ENCODE measurements around the gene FREM2. TPM values are rescaled to one million over a fixed set of nuclear protein-coding genes. Genes with fewer than 3 reads are reported as not detected.

FREM2 gene
- total RNA-seq, 4 donors from 2014 or later, result 0.72 to 3.1 (median 1.5) TPM

DNA sequence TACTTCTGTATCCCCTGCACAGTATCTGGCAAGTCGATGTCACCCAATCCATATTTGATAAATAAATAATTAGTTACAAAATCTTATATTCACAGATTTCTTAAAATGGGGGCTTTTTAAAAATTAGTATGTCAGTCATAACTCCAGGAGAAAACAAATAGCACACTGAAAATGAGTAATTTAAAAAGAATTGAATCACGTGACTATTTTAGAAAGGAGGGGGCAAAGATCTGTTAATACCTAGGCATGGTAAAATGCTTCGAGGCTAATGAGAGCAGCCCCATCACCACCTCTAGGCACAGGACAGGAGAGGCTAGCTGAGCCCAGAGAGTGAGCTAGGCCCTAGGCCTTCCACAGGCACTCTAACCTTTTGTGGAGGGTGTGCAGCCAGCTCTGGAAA is 94.7 kb downstream of the FREM2 start:
- Histone ChIP-seq H3K4me1 (no peaks in the 10 kb centered on the region), H3K9me3 (no peaks in the 10 kb centered on the region), H3K36me3 (no peaks in the 10 kb centered on the region), H3K27me3 (no peaks in the 10 kb centered on the region), H3K27ac (no peak overlapping the region), H3K4me3 (no peak overlapping the region)
- TF ChIP-seq, protein P1, sequence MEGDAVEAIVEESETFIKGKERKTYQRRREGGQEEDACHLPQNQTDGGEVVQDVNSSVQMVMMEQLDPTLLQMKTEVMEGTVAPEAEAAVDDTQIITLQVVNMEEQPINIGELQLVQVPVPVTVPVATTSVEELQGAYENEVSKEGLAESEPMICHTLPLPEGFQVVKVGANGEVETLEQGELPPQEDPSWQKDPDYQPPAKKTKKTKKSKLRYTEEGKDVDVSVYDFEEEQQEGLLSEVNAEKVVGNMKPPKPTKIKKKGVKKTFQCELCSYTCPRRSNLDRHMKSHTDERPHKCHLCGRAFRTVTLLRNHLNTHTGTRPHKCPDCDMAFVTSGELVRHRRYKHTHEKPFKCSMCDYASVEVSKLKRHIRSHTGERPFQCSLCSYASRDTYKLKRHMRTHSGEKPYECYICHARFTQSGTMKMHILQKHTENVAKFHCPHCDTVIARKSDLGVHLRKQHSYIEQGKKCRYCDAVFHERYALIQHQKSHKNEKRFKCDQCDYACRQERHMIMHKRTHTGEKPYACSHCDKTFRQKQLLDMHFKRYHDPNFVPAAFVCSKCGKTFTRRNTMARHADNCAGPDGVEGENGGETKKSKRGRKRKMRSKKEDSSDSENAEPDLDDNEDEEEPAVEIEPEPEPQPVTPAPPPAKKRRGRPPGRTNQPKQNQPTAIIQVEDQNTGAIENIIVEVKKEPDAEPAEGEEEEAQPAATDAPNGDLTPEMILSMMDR (IDR thresholded peaks at IDR 0.05), result no peak
- 82% methylated on average over 3 of the region's 3 CpGs for WGBS
- no peak for DNase-seq (ENCODE audit: low spot score in 2 of 2)

DNA sequence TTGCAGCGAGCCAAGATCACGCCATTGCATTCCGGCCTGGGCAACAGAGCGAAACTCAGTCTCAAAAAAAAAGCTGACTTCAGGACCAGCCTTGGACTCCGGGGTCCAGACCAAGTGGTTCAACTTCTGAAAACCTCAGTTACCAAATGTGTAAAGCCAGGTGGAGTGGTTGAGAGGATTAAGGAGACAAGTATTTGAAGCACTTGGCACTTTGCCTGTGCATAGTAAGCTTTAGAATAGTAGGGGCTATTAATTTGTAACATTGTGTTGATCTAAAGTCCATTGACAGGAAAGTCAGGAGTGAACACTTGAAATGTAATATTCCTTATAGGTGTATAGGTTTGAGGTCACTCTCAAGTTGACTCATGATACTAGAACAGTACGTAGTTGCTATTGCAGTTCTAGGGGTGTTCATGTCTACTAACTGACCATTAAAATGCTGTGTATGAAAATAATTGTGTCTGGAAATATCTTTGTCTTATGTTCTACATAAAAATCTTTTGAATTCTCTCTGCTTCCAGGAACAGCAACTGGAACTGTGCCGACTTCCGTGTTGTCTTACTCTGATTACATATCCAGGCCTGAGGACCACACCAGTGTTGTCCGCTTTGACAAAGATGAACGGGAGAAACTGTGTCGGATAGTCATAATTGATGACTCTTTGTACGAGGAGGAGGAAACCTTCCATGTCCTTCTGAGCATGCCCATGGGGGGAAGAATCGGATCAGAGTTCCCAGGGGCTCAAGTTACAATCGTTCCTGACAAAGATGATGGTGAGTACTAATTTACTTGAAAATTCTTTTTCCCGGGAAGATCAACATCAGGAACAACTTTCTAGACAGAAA is 97.4 kb downstream of the FREM2 start:
- no peaks in the 10 kb centered on the region for H3K27me3 ChIP-seq
- TF ChIP-seq POLR2A (IDR thresholded peaks at IDR 0.05) (no peak), POLR2AphosphoS5 (IDR thresholded peaks at IDR 0.05) (no peak), EP300 (IDR thresholded peaks at IDR 0.05) (no peak)
- TF ChIP-seq, protein P1 (IDR thresholded peaks at IDR 0.05), result no peak
- 83% methylated on average over 15 of the region's 15 CpGs for whole genome bisulfite sequencing
- H3K36me3 ChIP-seq, result no peaks in the 10 kb centered on the region
- H3K9me3 ChIP-seq, result no peaks in the 10 kb centered on the region
- no peaks in the 10 kb centered on the region for H3K4me1 ChIP-seq
- H3K27ac ChIP-seq, result no peak overlapping the region
- H3K4me3 ChIP-seq, result no peak overlapping the region
- no peak for DNase-seq (ENCODE audit: low spot score in 2 of 2)

DNA sequence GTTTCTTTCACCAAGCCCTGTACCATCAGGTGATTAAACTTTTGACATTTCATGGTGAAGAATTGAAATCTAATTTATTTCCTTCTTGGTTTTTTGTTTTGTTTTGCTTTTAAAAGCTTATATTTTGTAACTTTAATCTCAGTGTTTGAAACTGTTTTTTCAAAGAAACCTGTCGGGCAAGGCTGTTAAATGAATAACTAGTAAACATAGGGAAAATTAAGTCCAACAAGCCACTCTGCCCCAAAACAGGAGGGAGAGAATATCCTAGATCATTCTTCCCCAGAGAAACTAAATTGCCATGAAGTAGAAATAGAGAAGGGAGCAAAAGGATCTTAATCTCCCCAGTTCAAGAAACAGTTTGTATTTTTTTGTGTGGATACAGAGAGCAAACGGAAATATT is 98.2 kb downstream of the FREM2 start:
- WGBS, result 73% methylated on average over 2 of the region's 2 CpGs
- Histone ChIP-seq H3K27me3 (no peaks in the 10 kb centered on the region), H3K4me3 (no peak overlapping the region), H3K27ac (no peak overlapping the region), H3K4me1 (no peaks in the 10 kb centered on the region), H3K36me3 (no peaks in the 10 kb centered on the region), H3K9me3 (no peaks in the 10 kb centered on the region)
- DNase-seq (ENCODE audit: low spot score in 2 of 2), result no peak
- TF ChIP-seq POLR2A (IDR thresholded peaks at IDR 0.05) (no peak), EP300 (IDR thresholded peaks at IDR 0.05) (no peak), POLR2AphosphoS5 (IDR thresholded peaks at IDR 0.05) (no peak)
- TF ChIP-seq, protein P1 (IDR thresholded peaks at IDR 0.05), result no peak

DNA sequence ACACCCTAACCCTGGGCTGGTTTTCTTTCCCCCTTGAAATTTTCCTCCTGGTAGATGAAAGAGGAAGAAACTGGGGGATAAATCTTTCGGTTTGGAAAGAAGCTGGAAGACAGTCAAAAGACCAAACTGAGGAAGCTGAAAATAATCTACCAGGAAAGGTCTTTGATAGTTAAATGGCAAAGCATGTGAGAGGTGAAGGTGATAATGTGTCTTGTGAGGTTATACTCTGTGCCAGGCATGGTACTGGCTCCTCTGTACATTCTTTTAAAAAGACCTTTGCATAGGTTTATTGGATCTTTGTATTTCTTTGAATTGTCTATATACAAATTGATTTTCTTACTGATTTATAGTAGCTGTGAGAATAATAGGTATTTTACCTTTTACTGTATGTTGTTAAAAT is 98.6 kb downstream of the FREM2 start:
- H3K9me3 ChIP-seq, result no peaks in the 10 kb centered on the region
- no peak for DNase-seq (ENCODE audit: low spot score in 2 of 2)
- no peaks in the 10 kb centered on the region for H3K27me3 ChIP-seq
- TF ChIP-seq POLR2A (IDR thresholded peaks at IDR 0.05), result no peak
- TF ChIP-seq POLR2AphosphoS5 (IDR thresholded peaks at IDR 0.05), result no peak
- TF ChIP-seq, protein P1 (IDR thresholded peaks at IDR 0.05), result no peak
- TF ChIP-seq EP300 (IDR thresholded peaks at IDR 0.05), result no peak
- H3K4me3 ChIP-seq, result no peak overlapping the region
- 37% methylated on average over 1 of the region's 1 CpG for WGBS
- no peaks in the 10 kb centered on the region for H3K36me3 ChIP-seq
- H3K4me1 ChIP-seq, result no peaks in the 10 kb centered on the region
- H3K27ac ChIP-seq, result no peak overlapping the region

DNA sequence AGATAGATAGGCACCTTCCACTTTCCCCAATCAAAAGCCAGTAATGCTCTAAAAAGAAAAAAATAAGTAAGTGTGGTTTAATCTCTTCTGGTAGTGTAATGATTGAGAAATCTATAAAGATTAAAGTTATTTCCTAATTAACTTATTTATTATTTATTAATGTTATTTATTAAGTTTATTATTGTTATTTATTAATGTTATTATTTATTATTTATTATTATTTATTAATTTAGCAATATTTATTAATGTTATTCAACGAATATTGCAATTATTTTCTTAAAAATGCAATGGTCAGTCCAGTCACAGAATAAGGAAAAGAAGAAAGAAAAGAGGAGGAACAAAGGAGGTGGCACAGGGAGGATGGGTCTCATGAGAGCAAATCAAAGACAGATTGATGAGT is 100.7 kb downstream of the FREM2 start:
- H3K27ac ChIP-seq, result no peak overlapping the region
- H3K4me3 ChIP-seq, result no peak overlapping the region
- no peaks in the 10 kb centered on the region for H3K36me3 ChIP-seq
- no peaks in the 10 kb centered on the region for H3K27me3 ChIP-seq
- H3K9me3 ChIP-seq, result no peaks in the 10 kb centered on the region
- WGBS, result 87% methylated on average over 1 of the region's 1 CpG
- TF ChIP-seq POLR2A (IDR thresholded peaks at IDR 0.05), result no peak
- no peak for TF ChIP-seq EP300 (IDR thresholded peaks at IDR 0.05)
- TF ChIP-seq, protein P1 (IDR thresholded peaks at IDR 0.05), result no peak
- no peak for TF ChIP-seq POLR2AphosphoS5 (IDR thresholded peaks at IDR 0.05)
- no peaks in the 10 kb centered on the region for H3K4me1 ChIP-seq
- DNase-seq (ENCODE audit: low spot score in 2 of 2), result no peak

All from suprapubic skin (tissue), 4 donors.